Osteocyte (in vitro differentiated cells): Measurements from ENCODE around the gene COL23A1. TPM values are rescaled to one million over a fixed set of nuclear protein-coding genes. Genes with fewer than 3 reads are reported as not detected.
"Not testable (repeated sequence)": the region's sequence is repeated elsewhere in the genome, so short reads cannot be mapped to it uniquely, and the experiment has no call there.

Experiments
- DNase-seq: peaks from one replicate; pipeline ENCODE4 v3.0.0; 2021; ENCODE audit warnings: mixed read lengths; ENCODE audit not compliant: unreplicated experiment; ENCODE audit errors: extremely low spot score
- H3K27ac Mint-ChIP-seq: one replicate; pipeline ENCODE4 v1.8.0; 2021; ENCODE audit warnings: mild to moderate bottlenecking, mixed read lengths; ENCODE audit not compliant: unreplicated experiment
- H3K27me3 Mint-ChIP-seq: one replicate; pipeline ENCODE4 v1.8.0; 2021; ENCODE audit warnings: mixed read lengths; ENCODE audit not compliant: unreplicated experiment
- H3K36me3 Mint-ChIP-seq: one replicate; pipeline ENCODE4 v1.8.0; 2021; ENCODE audit warnings: mixed read lengths; ENCODE audit not compliant: unreplicated experiment
- H3K4me1 Mint-ChIP-seq: one replicate; pipeline ENCODE4 v1.8.0; 2021; ENCODE audit warnings: mixed read lengths; ENCODE audit not compliant: unreplicated experiment
- H3K4me3 Mint-ChIP-seq: one replicate; pipeline ENCODE4 v1.8.0; 2021; ENCODE audit warnings: mild to moderate bottlenecking, moderate library complexity, mixed read lengths; ENCODE audit not compliant: unreplicated experiment
- H3K9me3 Mint-ChIP-seq: one replicate; pipeline ENCODE4 v1.8.0; 2021; ENCODE audit warnings: mixed read lengths; ENCODE audit not compliant: unreplicated experiment
- CTCF ChIP-seq: fragments of 200-600 bp; sonication (generic); IDR thresholded peaks from 2 replicates; pipeline ENCODE4 v1.5.0; 2021; ENCODE audit warnings: antibody characterized with exemption, mild to moderate bottlenecking, moderate library complexity
- total RNA-seq: library from RNA; stranded (reverse); gene quantifications from 2 replicates; pipeline ENCODE4 v1.2.1, GENCODE V29; 2021

Gene COL23A1
- total RNA-seq, 1 donor from 2014 or later = not detected

DNA sequence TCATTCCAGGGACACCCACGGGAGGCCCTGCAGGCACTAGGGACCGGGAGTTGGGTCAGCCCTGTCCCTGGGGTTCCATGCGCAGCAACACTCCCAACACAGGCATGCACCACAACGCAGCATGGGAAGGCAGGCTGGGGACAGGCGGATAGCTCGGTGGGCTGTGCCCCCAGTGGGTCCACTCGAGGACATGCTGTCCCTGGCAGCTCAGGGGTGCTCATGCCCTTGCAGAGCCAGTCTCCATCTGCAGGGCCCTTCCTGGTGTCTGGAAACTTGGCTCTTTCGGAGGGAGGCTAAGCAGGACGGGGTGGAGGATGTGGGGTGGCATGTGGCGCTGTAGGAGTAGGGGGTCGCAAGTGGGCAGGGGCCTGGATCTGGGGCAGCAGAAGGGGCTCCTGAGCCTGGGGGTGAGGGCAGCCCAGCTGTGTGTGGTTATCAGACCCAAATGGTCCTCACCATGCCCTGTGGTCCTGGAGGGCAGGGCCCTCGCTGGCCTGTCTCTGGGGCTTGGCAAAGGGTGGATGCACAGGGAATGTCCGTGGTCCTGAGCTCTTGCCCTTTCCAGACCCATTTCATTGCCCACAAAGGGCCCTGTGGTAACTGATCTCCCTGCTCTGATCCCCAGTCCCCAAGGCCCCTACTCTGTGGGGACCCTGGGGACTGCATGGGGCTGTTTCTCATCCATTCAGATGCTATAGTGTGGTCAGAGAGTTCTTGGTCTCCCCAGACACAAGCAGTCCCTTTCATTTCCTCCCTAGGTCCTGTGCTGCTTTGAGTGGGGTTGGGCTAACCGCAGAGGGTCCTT lies 267.3 kb downstream of the COL23A1 start:
- no peak for DNase-seq
- no peak overlapping the region for H3K4me3 Mint-ChIP-seq

GRCh38 chr5:178320281-178320855 lies 269.8 kb downstream of the COL23A1 start:
- DNase-seq = no peak
- H3K9me3 Mint-ChIP-seq = no peaks in the 10 kb centered on the region
- no peaks in the 10 kb centered on the region for H3K4me1 Mint-ChIP-seq
- H3K36me3 Mint-ChIP-seq = no peaks in the 10 kb centered on the region
- no peak overlapping the region for H3K4me3 Mint-ChIP-seq
- no peak overlapping the region for H3K27ac Mint-ChIP-seq
- TF ChIP-seq CTCF = no peak
- H3K27me3 Mint-ChIP-seq = no peaks in the 10 kb centered on the region

More for the DNA sequence above, 267.3 kb downstream of the COL23A1 start:
- Mint-ChIP-seq H3K9me3 (no peaks in the 10 kb centered on the region), H3K27me3 (no peaks in the 10 kb centered on the region), H3K4me1 (no peaks in the 10 kb centered on the region), H3K27ac (no peak overlapping the region), H3K36me3 (no peaks in the 10 kb centered on the region)
- TF ChIP-seq CTCF = no peak

DNA sequence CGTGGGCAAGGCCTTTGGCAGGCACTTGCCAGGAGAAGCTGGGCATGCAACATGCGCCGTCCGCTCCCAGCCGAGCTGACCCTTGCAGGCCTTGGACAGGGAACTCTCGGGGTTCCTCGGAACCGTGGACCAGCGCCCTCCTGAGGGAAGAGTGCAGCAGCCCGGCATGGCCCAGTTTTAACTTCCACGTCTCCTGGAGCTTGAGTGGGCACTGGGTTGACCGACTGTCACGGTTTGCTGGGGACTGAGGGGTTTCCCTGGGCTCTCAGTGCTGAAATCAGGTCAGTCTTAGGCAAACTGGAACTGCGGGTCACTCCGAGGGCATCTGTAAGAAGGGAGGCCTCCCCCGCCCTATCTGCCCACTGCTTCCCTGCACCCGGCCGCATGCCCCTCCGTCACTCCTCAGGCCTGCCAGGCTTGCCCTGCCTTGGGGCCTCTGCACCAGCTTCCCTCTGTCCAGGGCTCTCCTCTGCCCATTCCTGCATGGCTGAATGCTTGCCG lies 270.6 kb downstream of the COL23A1 start:
- no peak overlapping the region for H3K4me3 Mint-ChIP-seq

DNA sequence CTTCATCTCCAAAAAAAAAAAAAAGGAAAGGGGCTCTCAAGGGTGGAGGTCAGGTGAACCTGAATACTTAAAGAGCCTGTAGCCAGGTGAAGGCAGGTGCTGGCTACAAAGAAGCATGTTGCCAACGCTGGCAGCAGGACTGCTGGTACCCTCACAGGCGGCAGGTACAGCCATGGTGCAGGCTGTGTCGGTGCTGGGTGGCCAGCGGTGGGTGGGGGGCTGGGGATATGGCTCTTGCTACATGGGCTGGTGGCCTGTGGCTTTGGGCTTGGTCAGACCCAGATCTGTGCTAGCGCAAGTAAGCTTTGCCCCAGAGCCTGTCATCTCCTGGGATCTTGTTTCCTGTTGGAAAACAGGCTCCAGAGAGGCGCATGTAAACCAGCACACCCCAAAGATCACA lies 271.3 kb downstream of the COL23A1 start:
- TF ChIP-seq CTCF = no peak
- Mint-ChIP-seq H3K4me1 (no peaks in the 10 kb centered on the region), H3K4me3 (no peak overlapping the region), H3K27me3 (no peaks in the 10 kb centered on the region), H3K27ac (no peak overlapping the region), H3K9me3 (peaks cover under 1% of the 10 kb centered on the region), H3K36me3 (no peaks in the 10 kb centered on the region)
- no peak for DNase-seq

More for the DNA sequence above, 270.6 kb downstream of the COL23A1 start:
- DNase-seq = no peak
- Mint-ChIP-seq H3K27ac (no peak overlapping the region), H3K27me3 (no peaks in the 10 kb centered on the region), H3K9me3 (no peaks in the 10 kb centered on the region), H3K4me1 (no peaks in the 10 kb centered on the region), H3K36me3 (no peaks in the 10 kb centered on the region)
- TF ChIP-seq CTCF = no peak

DNA sequence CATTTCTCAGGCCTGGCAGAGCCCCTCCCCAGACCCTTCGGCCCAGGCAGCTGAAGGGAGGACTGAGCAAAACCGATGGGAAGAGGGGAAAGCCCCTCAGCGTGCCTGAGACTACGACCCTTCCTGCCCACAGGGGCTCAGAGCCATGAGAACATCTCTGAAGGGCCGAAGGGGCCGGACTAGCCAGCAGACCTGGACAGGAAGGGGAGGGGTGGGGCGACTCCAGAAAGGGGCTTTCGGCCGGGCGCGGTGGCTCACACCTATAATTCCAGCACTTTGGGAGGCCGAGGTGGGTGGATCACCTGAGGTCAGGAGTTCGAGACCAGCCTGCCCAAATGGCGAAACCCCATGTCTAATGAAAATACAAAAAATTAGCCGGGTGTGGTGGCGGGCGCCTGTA lies 271.8 kb downstream of the COL23A1 start:
- Mint-ChIP-seq H3K27ac (no peak overlapping the region), H3K9me3 (peaks cover 4% of the 10 kb centered on the region), H3K36me3 (no peaks in the 10 kb centered on the region), H3K27me3 (no peaks in the 10 kb centered on the region), H3K4me3 (no peak overlapping the region), H3K4me1 (no peaks in the 10 kb centered on the region)
- no peak for DNase-seq
- TF ChIP-seq CTCF = no peak

GRCh38 chr5:178317727-178318126 lies 272.5 kb downstream of the COL23A1 start:
- not testable (repeated sequence) for H3K27ac Mint-ChIP-seq, H3K27me3 Mint-ChIP-seq, H3K9me3 Mint-ChIP-seq, DNase-seq, H3K36me3 Mint-ChIP-seq, H3K4me3 Mint-ChIP-seq, H3K4me1 Mint-ChIP-seq
